HepG2 (cell line): ENCODE data around the gene CMTM2. TPM values are rescaled to one million over a fixed set of nuclear protein-coding genes. Genes with fewer than 3 reads are reported as not detected.

ENCODE experiments used
- ARID3A ChIP-seq: IDR thresholded peaks from 2 replicates; pipeline ENCODE4 v1.6.1; 2012; ENCODE audit warnings: low read depth, low read length, improper control_type of control experiment
- BCL3 ChIP-seq: sonication (generic); formaldehyde crosslinking; IDR thresholded peaks from 2 replicates; pipeline ENCODE4 v1.5.1; 2020; ENCODE audit warnings: mild to moderate bottlenecking, missing genetic modification reagents, moderate library complexity
- CEBPB ChIP-seq: IDR thresholded peaks from 2 replicates; pipeline ENCODE4 v1.6.1; 2011; ENCODE audit warnings: low read depth, low read length, improper control_type of control experiment, borderline replicate concordance
- GTF3A ChIP-seq: sonication (generic); formaldehyde crosslinking; conservative IDR thresholded peaks from 2 replicates; pipeline ENCODE4 v1.4.0; 2020; ENCODE audit warnings: mild to moderate bottlenecking, missing genetic modification reagents
- HNF4A ChIP-seq: sonication (generic); formaldehyde crosslinking; IDR thresholded peaks from 2 replicates; pipeline ENCODE4 v1.4.0; 2020; ENCODE audit warnings: missing genetic modification reagents
- IKZF1 ChIP-seq: fragments of 450-650 bp; IDR thresholded peaks from 2 replicates; pipeline ENCODE4 v1.7.1; 2016
- JUND ChIP-seq: sonication (generic); formaldehyde crosslinking; IDR thresholded peaks from 2 replicates; pipeline ENCODE4 v1.8.0; 2022; ENCODE audit warnings: mild to moderate bottlenecking, missing genetic modification reagents
- KMT2B ChIP-seq: IDR thresholded peaks from 2 replicates; pipeline ENCODE4 v1.6.1; 2016; ENCODE audit warnings: missing genetic modification reagents, missing compliant biosample characterization
- MAF1 ChIP-seq: sonication (generic); formaldehyde crosslinking; IDR thresholded peaks from 2 replicates; pipeline ENCODE4 v1.5.0; 2020; ENCODE audit warnings: missing genetic modification reagents, borderline replicate concordance
- MBD4 ChIP-seq: IDR thresholded peaks from 2 replicates; pipeline ENCODE4 v1.6.1; 2012; ENCODE audit warnings: low read length, inconsistent platforms, borderline replicate concordance
- MZF1 ChIP-seq: sonication (generic); formaldehyde crosslinking; IDR thresholded peaks from 2 replicates; pipeline ENCODE4 v1.8.1; 2023; ENCODE audit warnings: mild to moderate bottlenecking, missing genetic modification reagents, borderline replicate concordance
- PCBP1 ChIP-seq: fragments of 200-400 bp; formaldehyde crosslinking; IDR thresholded peaks from 2 replicates; pipeline ENCODE4 v1.6.1; 2017; ENCODE audit warnings: mild to moderate bottlenecking, low read depth, low read length, borderline replicate concordance
- RAD51 ChIP-seq: fragments of 450-650 bp; IDR thresholded peaks from 2 replicates; pipeline ENCODE4 v1.6.1; 2016; ENCODE audit warnings: borderline replicate concordance
- SALL1 ChIP-seq: sonication (generic); formaldehyde crosslinking; IDR thresholded peaks from 2 replicates; pipeline ENCODE4 v1.8.0; 2022; ENCODE audit warnings: mild to moderate bottlenecking, missing genetic modification reagents
- SNAPC2 ChIP-seq: sonication (generic); formaldehyde crosslinking; IDR thresholded peaks from 2 replicates; pipeline ENCODE4 v1.8.1; 2022; ENCODE audit warnings: mild to moderate bottlenecking, missing genetic modification reagents
- ZBTB3 ChIP-seq: sonication (generic); formaldehyde crosslinking; IDR thresholded peaks from 2 replicates; pipeline ENCODE4 v1.4.0; 2020; ENCODE audit warnings: low read depth, mild to moderate bottlenecking, moderate library complexity, missing genetic modification reagents, borderline replicate concordance
- ZBTB38 ChIP-seq: sonication (generic); formaldehyde crosslinking; IDR thresholded peaks from 2 replicates; pipeline ENCODE4 v1.5.1; 2020; ENCODE audit warnings: mild to moderate bottlenecking, missing genetic modification reagents
- ZNF337 ChIP-seq: sonication (generic); formaldehyde crosslinking; IDR thresholded peaks from 2 replicates; pipeline ENCODE4 v1.5.1; 2020; ENCODE audit warnings: missing genetic modification reagents, low read depth, mild to moderate bottlenecking, borderline replicate concordance
- ZNF510 ChIP-seq: sonication (generic); formaldehyde crosslinking; IDR thresholded peaks from 2 replicates; pipeline ENCODE4 v1.4.0; 2020; ENCODE audit warnings: low read depth, mild to moderate bottlenecking, missing genetic modification reagents
- ZNF558 ChIP-seq: sonication (generic); formaldehyde crosslinking; IDR thresholded peaks from 2 replicates; pipeline ENCODE4 v1.9.0; 2022; ENCODE audit warnings: mild to moderate bottlenecking, missing genetic modification reagents, borderline replicate concordance
- ZNF687 ChIP-seq: sonication (generic); formaldehyde crosslinking; IDR thresholded peaks from 2 replicates; pipeline ENCODE4 v1.5.1; 2020; ENCODE audit warnings: mild to moderate bottlenecking, missing genetic modification reagents, moderate library complexity
- polyA plus RNA-seq, 8 experiments: library from polyadenylated mRNA; depleted of rRNA in 3 of 8; stranded (reverse) in 7 of 8; unstranded in 1 of 8; fragments of >200 nt; fragmentation: Illumina TruSeq in 4 of 8; extraction: Trizol in 4 of 8; gene quantifications; 2 replicates each; pipeline versions ENCODE4 v1.2.1 to v1.2.3, GENCODE V29; 2011 to 2016; ENCODE audit warnings: low read depth in 4 of 8, missing spikeins in 1 of 8, mixed read lengths in 1 of 8; ENCODE audit not compliant: insufficient read depth in 1 of 8
- total RNA-seq, 5 experiments: library from RNA; depleted of rRNA; stranded (reverse); fragments of >200 nt; fragmentation: Illumina TruSeq; extraction: Trizol; gene quantifications; 2 replicates each; pipeline ENCODE4 v1.2.3, GENCODE V29; 2016; ENCODE audit warnings: low read depth in 1 of 5
- TF ChIP-seq, protein P1 (sequence below): sonication (generic); formaldehyde crosslinking; IDR thresholded peaks from 2 replicates; pipeline ENCODE4 v1.8.1; 2023; ENCODE audit warnings: mild to moderate bottlenecking, missing genetic modification reagents, borderline replicate concordance
- TF ChIP-seq, protein P2 (sequence below): sonication (generic); formaldehyde crosslinking; IDR thresholded peaks from 2 replicates; pipeline ENCODE4 v1.8.1; 2023; ENCODE audit warnings: mild to moderate bottlenecking, moderate library complexity, missing genetic modification reagents

Gene CMTM2
- total and polyA plus RNA-seq, 2 of the 13 experiments (the other 11 are each of a cell fraction or from before 2014, with no cell fraction given), result not detected

- TF ChIP-seq ZNF687 (CRISPR knock-in tag) (peak; percentile 48), JUND (no peak), ZNF337 (CRISPR knock-in tag) (no peak), SALL1 (CRISPR knock-in tag) (0 out of 2 replicates have a peak, but pooled peaks have one; percentile 36), MZF1 (CRISPR knock-in tag) (no peak), ZNF558 (CRISPR knock-in tag) (no peak), MBD4 (no peak), GTF3A (no peak), ZBTB3 (CRISPR knock-in tag) (no peak), PCBP1 (no peak), CEBPB (peak; percentile 45; the same call in 1 of the 2 replicates), MAF1 (CRISPR knock-in tag) (no peak), BCL3 (no peak), HNF4A (CRISPR knock-in tag) (peak; percentile 52), IKZF1 (no peak), ZBTB38 (CRISPR knock-in tag) (peak; percentile 70; the same call in 1 of the 2 replicates), ARID3A (no peak), ZNF510 (CRISPR knock-in tag) (no peak), RAD51 (no peak), SNAPC2 (CRISPR knock-in tag) (no peak), KMT2B (CRISPR knock-in tag) (no peak)
- TF ChIP-seq, protein P1, sequence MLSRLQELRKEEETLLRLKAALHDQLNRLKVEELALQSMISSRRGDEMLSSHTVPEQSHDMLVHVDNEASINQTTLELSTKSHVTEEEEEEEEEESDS, result no peak
- TF ChIP-seq, protein P2, sequence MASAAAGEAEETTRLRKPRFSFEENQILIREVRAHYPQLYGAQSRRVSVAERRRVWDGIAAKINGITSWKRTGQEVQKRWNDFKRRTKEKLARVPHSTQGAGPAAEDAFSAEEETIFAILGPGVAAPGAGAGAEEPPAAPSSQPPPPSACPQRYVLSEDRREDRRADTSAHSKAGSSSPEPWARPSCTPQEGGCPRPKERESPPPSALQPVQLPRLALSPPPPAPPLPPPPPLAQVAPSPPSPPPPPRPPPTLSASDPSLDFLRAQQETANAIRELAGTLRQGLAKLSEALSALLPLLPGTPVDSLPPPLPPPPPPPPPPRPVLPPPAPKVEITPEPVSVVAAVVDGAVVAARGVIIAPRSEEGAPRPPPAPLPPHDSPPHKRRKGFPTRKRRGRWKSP (CRISPR knock-in tag), result no peak
Measured at GRCh38 chr16:66614161-66614802, 35.0 kb downstream of the CMTM2 start (continued).
